ENCODE data around the gene ZCCHC14. TPM values are rescaled to one million over a fixed set of nuclear protein-coding genes. Genes with fewer than 3 reads are reported as not detected.

ZCCHC14 gene
- polyA plus RNA-seq (2013): 9.7 and 10.4 TPM in 2 replicates

DNA sequence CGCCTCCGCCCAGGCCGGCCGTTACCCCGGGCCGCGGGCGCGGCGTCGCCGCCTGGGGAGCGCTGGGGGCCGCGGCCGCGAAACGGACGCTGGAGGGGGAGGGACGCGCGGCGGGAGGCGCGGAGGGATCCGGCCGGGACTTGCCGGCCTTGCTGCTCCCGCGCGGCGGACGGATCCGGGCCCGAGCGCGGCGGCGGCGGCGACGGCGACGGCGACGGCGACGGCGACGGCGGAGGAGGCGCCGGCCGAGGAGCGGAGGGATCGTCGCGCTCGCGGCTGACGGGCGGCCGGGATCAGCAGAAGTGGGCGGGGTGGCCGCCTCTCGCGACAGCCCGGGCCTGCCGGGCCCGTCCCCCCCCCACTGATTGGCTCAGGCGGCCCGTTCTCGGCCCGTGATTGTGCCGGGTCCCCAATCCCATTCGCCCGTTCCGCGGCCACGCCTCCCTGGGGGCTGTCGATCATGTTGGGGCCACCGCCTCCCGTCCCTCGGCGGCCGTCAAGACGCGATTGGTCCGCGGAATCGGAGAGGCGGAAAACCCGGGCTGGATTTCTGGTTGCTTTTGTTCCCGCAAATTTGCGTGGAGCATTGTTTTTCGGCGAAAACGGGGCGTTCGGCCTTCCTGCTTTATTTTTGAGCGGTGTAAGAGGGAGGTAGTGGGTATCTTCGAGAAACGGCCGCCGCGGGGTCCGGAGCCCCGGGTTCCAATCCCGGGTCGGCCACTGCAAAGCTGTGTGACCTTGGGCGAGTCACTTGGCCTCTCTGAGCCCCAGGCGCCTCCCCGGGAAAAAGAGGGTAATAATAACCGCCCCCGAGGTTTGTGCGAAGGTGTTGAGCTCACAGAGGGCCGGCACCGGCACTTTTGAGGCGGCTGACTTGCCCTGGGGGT lies at the start of gene ZCCHC14:
TSS of gene ZCCHC14 (minus strand) at position 304 of the 887 bp plus-strand sequence. CDS start 786 bp downstream, outside the sequence.
- H2BK5ac ChIP-seq (ENCODE audit: low read depth, low read length, poor library complexity): peak within 1 kb of the TSS; percentile 56
- no peak within 1 kb of the TSS for H2AK5ac ChIP-seq (ENCODE audit: low read length)
- peak within 1 kb of the TSS; percentile 37 for H3K27ac ChIP-seq (ENCODE audit: low read depth, low read length)
- peaks cover 12 to 17% of the 10 kb centered on the region in 2 experiments for H3K4me1 ChIP-seq (ENCODE audit: control insufficient read depth in 1 of 2, insufficient read depth in 2 of 2, low read length in 2 of 2)
- H3K79me2 ChIP-seq (ENCODE audit: control insufficient read depth, insufficient read depth, low read length, poor library complexity): peaks cover 1% of the 10 kb centered on the region
- peak within 1 kb of the TSS; percentile 83 for H3K4me3 ChIP-seq (ENCODE audit: low read depth, low read length)
- peak within 1 kb of the TSS; percentile 71 for H3K4me2 ChIP-seq (ENCODE audit: low read length)
- H4K8ac ChIP-seq (ENCODE audit: low read depth, low read length): peak within 1 kb of the TSS; percentile 88
- peaks cover 0 to 3% of the 10 kb centered on the region in 2 experiments for H3K36me3 ChIP-seq (ENCODE audit: control insufficient read depth in 1 of 2, insufficient read depth in 2 of 2, low read length in 2 of 2)
- peak within 1 kb of the TSS; percentile 40 for H4K12ac ChIP-seq (ENCODE audit: low read depth, low read length)
- H3K9ac ChIP-seq (ENCODE audit: low read length): peak within 1 kb of the TSS; percentile 75
- no peak within 1 kb of the TSS for H2BK12ac ChIP-seq (ENCODE audit: low read length)
- peak within 1 kb of the TSS; percentile 94 for H3K18ac ChIP-seq (ENCODE audit: low read length)
- H3K14ac ChIP-seq (ENCODE audit: low read length): peak within 1 kb of the TSS; percentile 68
- no peak within 1 kb of the TSS for H2BK120ac ChIP-seq (ENCODE audit: insufficient read depth, low read length, poor library complexity)
- no CpG with 5 or more reads among the region's 119 CpGs for WGBS (ENCODE audit: extremely low coverage, insufficient coverage, insufficient read length)
- H4K91ac ChIP-seq (ENCODE audit: low read depth, low read length): peak within 1 kb of the TSS; percentile 75
- peaks cover 2% of the 10 kb centered on the region for H3K9me3 ChIP-seq (ENCODE audit: insufficient read depth, low read depth, low read length)
- peak; percentile 99 for DNase-seq
- peak within 1 kb of the TSS; percentile 92 for H2AFZ ChIP-seq (ENCODE audit: insufficient read depth, low read length, poor library complexity)
- no peak within 1 kb of the TSS for H3K23ac ChIP-seq (ENCODE audit: low read length)
- peaks cover 2% of the 10 kb centered on the region for H3K79me1 ChIP-seq (ENCODE audit: low read length)
- no peaks in the 10 kb centered on the region for H3K27me3 ChIP-seq (ENCODE audit: insufficient read depth, low read length)
- H3K4ac ChIP-seq (ENCODE audit: low read depth, low read length): no peak within 1 kb of the TSS

DNA sequence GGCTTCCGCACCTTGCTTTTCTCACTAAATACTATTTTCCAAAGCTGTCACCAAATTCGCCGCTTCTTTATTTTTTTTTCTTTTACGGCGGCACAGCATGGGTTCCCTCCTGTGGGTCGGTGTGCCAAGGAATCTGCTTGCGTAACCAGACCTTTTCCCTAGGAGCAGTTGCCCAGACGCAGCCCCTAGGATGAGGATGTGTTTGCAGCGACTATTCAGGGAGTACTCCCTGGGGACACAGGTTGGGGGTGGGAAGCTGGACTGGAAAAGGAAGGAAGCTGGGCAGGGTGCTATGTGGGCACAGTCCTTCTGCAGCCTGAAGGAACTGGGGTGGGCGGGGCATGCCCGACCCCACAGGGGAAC lies 49.0 kb upstream of the ZCCHC14 start:
- Histone ChIP-seq H3K14ac (ENCODE audit: low read length) (no peak overlapping the region), H3K36me3 (ENCODE audit: control insufficient read depth in 1 of 2, insufficient read depth in 2 of 2, low read length in 2 of 2) (no peaks in the 10 kb centered on the region), H3K4me3 (ENCODE audit: low read depth, low read length) (no peak overlapping the region), H2BK12ac (ENCODE audit: low read length) (no peak overlapping the region), H3K27ac (ENCODE audit: low read depth, low read length) (no peak overlapping the region), H4K91ac (ENCODE audit: low read depth, low read length) (no peak overlapping the region), H3K18ac (ENCODE audit: low read length) (no peak overlapping the region), H3K4me2 (ENCODE audit: low read length) (no peak overlapping the region), H4K8ac (ENCODE audit: low read depth, low read length) (no peak overlapping the region), H3K4ac (ENCODE audit: low read depth, low read length) (no peak overlapping the region), H2BK120ac (ENCODE audit: insufficient read depth, low read length, poor library complexity) (no peak overlapping the region), H3K4me1 (ENCODE audit: control insufficient read depth in 1 of 2, insufficient read depth in 2 of 2, low read length in 2 of 2) (no peaks in the 10 kb centered on the region), H3K9me3 (ENCODE audit: insufficient read depth, low read depth, low read length) (peaks cover 11% of the 10 kb centered on the region), H2BK5ac (ENCODE audit: low read depth, low read length, poor library complexity) (no peak overlapping the region), H3K79me2 (ENCODE audit: control insufficient read depth, insufficient read depth, low read length, poor library complexity) (no peaks in the 10 kb centered on the region), H2AFZ (ENCODE audit: insufficient read depth, low read length, poor library complexity) (no peak overlapping the region), H4K12ac (ENCODE audit: low read depth, low read length) (no peak overlapping the region), H2AK5ac (ENCODE audit: low read length) (no peak overlapping the region), H3K79me1 (ENCODE audit: low read length) (no peaks in the 10 kb centered on the region), H3K27me3 (ENCODE audit: insufficient read depth, low read length) (no peaks in the 10 kb centered on the region), H3K9ac (ENCODE audit: low read length) (no peak overlapping the region), H3K23ac (ENCODE audit: low read length) (no peak overlapping the region)
- no CpG with 5 or more reads among the region's 11 CpGs for WGBS (ENCODE audit: extremely low coverage, insufficient coverage, insufficient read length)
- DNase-seq: no peak

DNA sequence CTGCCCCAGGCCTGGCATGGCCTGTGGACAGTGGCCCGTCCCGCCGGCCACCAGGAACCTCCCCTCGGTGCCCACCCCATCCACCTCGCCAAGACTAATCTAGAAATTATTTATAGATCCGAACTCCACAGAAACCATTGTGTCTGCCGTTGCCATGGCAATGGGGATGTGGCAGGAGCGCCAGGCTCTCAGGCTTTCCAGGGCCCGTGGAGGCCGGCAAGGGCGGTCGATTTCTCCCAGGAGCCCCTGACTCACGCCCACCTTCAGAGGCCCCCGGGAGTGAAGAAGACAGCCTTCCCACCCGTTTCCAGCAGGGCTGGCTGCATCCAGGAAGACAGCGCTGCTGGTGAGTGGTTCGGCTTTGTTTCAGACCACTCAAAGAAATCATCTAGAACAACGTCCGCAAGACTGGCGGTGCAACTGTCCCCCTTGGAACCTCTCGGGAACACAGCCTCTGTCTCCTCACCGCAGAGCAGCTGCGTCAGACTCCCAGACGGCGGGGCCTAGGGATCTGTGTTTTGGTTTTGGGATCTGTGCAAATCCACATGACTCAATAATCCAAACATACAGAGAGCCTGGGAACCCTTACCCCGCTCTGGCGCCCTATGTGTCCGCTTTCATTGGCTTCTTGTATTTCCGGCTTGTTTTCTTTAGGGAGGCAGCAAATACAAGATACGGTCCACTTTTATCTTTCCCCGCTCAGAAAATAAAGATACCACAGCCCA lies 48.5 kb upstream of the ZCCHC14 start:
- H3K27me3 ChIP-seq (ENCODE audit: insufficient read depth, low read length): no peaks in the 10 kb centered on the region
- H3K4me3 ChIP-seq (ENCODE audit: low read depth, low read length): no peak overlapping the region
- no peak overlapping the region for H3K27ac ChIP-seq (ENCODE audit: low read depth, low read length)
- no peak overlapping the region for H4K91ac ChIP-seq (ENCODE audit: low read depth, low read length)
- H2AFZ ChIP-seq (ENCODE audit: insufficient read depth, low read length, poor library complexity): no peak overlapping the region
- no peaks in the 10 kb centered on the region for H3K79me1 ChIP-seq (ENCODE audit: low read length)
- H3K23ac ChIP-seq (ENCODE audit: low read length): no peak overlapping the region
- no peak overlapping the region for H3K4me2 ChIP-seq (ENCODE audit: low read length)
- H2BK12ac ChIP-seq (ENCODE audit: low read length): no peak overlapping the region
- no peak overlapping the region for H4K12ac ChIP-seq (ENCODE audit: low read depth, low read length)
- H3K9ac ChIP-seq (ENCODE audit: low read length): no peak overlapping the region
- H3K18ac ChIP-seq (ENCODE audit: low read length): no peak overlapping the region
- H2BK5ac ChIP-seq (ENCODE audit: low read depth, low read length, poor library complexity): no peak overlapping the region
- no peaks in the 10 kb centered on the region for H3K4me1 ChIP-seq (ENCODE audit: control insufficient read depth in 1 of 2, insufficient read depth in 2 of 2, low read length in 2 of 2)
- H3K14ac ChIP-seq (ENCODE audit: low read length): no peak overlapping the region
- H2BK120ac ChIP-seq (ENCODE audit: insufficient read depth, low read length, poor library complexity): no peak overlapping the region
- WGBS (ENCODE audit: extremely low coverage, insufficient coverage, insufficient read length): no CpG with 5 or more reads among the region's 31 CpGs
- no peak overlapping the region for H2AK5ac ChIP-seq (ENCODE audit: low read length)
- no peak overlapping the region for H4K8ac ChIP-seq (ENCODE audit: low read depth, low read length)
- no peaks in the 10 kb centered on the region for H3K79me2 ChIP-seq (ENCODE audit: control insufficient read depth, insufficient read depth, low read length, poor library complexity)
- peaks cover 12% of the 10 kb centered on the region for H3K9me3 ChIP-seq (ENCODE audit: insufficient read depth, low read depth, low read length)
- no peaks in the 10 kb centered on the region for H3K36me3 ChIP-seq (ENCODE audit: control insufficient read depth in 1 of 2, insufficient read depth in 2 of 2, low read length in 2 of 2)
- no peak overlapping the region for H3K4ac ChIP-seq (ENCODE audit: low read depth, low read length)
- no peak for DNase-seq

DNA sequence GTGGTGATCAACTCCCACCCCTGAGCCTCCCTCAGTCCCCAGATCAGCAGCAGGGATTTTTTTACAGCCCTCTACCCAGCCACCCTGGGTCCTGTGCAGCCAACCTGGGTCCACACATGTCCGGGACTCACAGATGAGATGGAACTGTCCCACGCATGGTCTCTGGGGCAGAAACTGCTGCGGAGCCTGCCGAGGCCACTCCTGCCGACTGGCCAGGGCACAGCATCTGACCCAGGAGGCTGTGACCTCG lies 48.0 kb upstream of the ZCCHC14 start:
- Histone ChIP-seq H2BK5ac (ENCODE audit: low read depth, low read length, poor library complexity) (no peak overlapping the region), H3K9ac (ENCODE audit: low read length) (no peak overlapping the region), H3K79me2 (ENCODE audit: control insufficient read depth, insufficient read depth, low read length, poor library complexity) (no peaks in the 10 kb centered on the region), H4K91ac (ENCODE audit: low read depth, low read length) (no peak overlapping the region), H2AK5ac (ENCODE audit: low read length) (no peak overlapping the region), H3K23ac (ENCODE audit: low read length) (no peak overlapping the region), H3K4me2 (ENCODE audit: low read length) (no peak overlapping the region), H2AFZ (ENCODE audit: insufficient read depth, low read length, poor library complexity) (no peak overlapping the region), H2BK120ac (ENCODE audit: insufficient read depth, low read length, poor library complexity) (no peak overlapping the region), H3K18ac (ENCODE audit: low read length) (no peak overlapping the region), H3K27ac (ENCODE audit: low read depth, low read length) (no peak overlapping the region), H3K4ac (ENCODE audit: low read depth, low read length) (no peak overlapping the region), H3K79me1 (ENCODE audit: low read length) (no peaks in the 10 kb centered on the region), H2BK12ac (ENCODE audit: low read length) (no peak overlapping the region), H3K4me1 (ENCODE audit: control insufficient read depth in 1 of 2, insufficient read depth in 2 of 2, low read length in 2 of 2) (no peaks in the 10 kb centered on the region), H3K27me3 (ENCODE audit: insufficient read depth, low read length) (no peaks in the 10 kb centered on the region), H3K36me3 (ENCODE audit: control insufficient read depth in 1 of 2, insufficient read depth in 2 of 2, low read length in 2 of 2) (no peaks in the 10 kb centered on the region), H4K12ac (ENCODE audit: low read depth, low read length) (no peak overlapping the region), H3K14ac (ENCODE audit: low read length) (no peak overlapping the region), H3K9me3 (ENCODE audit: insufficient read depth, low read depth, low read length) (peaks cover 8% of the 10 kb centered on the region), H3K4me3 (ENCODE audit: low read depth, low read length) (no peak overlapping the region), H4K8ac (ENCODE audit: low read depth, low read length) (no peak overlapping the region)
- DNase-seq: no peak
- no CpG with 5 or more reads among the region's 6 CpGs for whole genome bisulfite sequencing (ENCODE audit: extremely low coverage, insufficient coverage, insufficient read length)
